ENCODE measurements around the gene TMEM201. TPM values are rescaled to one million over a fixed set of nuclear protein-coding genes. Genes with fewer than 3 reads are reported as not detected.

TMEM201 gene
- total and polyA plus RNA-seq, 2 of the 13 experiments (the other 11 are each of a cell fraction or from before 2014, with no cell fraction given): 1.5 to 8.2 TPM

DNA sequence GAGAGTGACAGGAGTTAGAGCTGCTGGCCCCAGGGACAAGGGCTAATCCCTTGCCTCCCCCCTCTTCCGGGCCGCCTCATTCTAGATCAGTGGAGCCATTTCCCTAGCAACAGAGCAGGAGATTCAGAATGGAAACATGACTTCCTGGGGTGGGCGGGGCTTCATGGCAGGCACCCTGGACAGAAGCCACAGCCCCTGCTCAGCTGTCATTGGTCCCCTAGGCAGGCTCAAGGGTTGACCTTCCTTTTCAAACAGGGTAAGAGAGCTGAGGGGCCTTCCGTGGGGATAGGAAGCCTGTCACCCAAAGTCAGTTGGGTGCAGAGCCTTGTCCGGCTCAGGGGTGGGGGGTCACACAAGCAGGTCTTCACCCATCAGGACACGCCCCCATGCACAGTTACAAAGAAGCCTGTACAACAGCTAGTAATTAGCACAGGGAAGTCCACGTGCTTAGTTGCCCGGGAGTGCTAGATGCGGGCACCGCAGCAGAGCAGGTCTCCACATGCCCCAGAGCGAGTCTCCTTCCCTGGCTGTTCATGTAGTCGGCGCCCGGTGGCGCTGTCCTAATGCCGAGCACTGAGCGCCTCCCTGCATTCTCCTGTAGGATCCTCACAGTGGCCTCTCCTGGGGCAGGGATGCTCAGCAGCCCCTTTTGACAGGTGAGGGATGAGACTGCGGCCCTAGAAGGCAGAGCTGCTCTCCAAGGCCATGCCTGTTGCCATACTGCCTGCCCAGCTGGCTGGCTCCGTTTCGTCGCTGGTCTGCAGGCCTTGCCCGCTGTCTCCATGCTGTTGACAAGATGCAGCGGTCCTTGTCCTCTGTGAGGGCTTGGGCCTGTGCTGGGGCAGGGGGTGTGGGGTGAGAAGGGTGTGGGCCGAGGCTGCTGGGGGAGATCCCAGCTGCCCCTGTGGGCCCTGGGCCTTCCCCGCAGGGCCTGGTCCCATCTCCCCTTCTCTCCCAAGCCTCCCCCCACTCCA, 5.1 kb downstream of the TMEM201 start (continued):
- TF ChIP-seq, protein P1, sequence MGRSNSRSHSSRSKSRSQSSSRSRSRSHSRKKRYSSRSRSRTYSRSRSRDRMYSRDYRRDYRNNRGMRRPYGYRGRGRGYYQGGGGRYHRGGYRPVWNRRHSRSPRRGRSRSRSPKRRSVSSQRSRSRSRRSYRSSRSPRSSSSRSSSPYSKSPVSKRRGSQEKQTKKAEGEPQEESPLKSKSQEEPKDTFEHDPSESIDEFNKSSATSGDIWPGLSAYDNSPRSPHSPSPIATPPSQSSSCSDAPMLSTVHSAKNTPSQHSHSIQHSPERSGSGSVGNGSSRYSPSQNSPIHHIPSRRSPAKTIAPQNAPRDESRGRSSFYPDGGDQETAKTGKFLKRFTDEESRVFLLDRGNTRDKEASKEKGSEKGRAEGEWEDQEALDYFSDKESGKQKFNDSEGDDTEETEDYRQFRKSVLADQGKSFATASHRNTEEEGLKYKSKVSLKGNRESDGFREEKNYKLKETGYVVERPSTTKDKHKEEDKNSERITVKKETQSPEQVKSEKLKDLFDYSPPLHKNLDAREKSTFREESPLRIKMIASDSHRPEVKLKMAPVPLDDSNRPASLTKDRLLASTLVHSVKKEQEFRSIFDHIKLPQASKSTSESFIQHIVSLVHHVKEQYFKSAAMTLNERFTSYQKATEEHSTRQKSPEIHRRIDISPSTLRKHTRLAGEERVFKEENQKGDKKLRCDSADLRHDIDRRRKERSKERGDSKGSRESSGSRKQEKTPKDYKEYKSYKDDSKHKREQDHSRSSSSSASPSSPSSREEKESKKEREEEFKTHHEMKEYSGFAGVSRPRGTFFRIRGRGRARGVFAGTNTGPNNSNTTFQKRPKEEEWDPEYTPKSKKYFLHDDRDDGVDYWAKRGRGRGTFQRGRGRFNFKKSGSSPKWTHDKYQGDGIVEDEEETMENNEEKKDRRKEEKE (IDR thresholded peaks at IDR 0.05): no peak
- TF ChIP-seq SMARCC2 (IDR thresholded peaks at IDR 0.05): no peak
- TF ChIP-seq RBM39 (IDR thresholded peaks at IDR 0.05; ENCODE audit: low read depth, low read length, poor library complexity, severe bottlenecking): no peak
- TF ChIP-seq CBX5 (CRISPR knock-in tag; IDR thresholded peaks at IDR 0.05; ENCODE audit: borderline replicate concordance): no peak
- TF ChIP-seq ZNF230 (CRISPR knock-in tag; IDR thresholded peaks at IDR 0.05): no peak
- TF ChIP-seq JARID2 (CRISPR knock-in tag; IDR thresholded peaks at IDR 0.05; ENCODE audit: insufficient replicate concordance): no peak
- TF ChIP-seq, protein P2, sequence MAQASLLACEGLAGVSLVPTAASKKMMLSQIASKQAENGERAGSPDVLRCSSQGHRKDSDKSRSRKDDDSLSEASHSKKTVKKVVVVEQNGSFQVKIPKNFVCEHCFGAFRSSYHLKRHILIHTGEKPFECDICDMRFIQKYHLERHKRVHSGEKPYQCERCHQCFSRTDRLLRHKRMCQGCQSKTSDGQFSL (CRISPR knock-in tag; IDR thresholded peaks at IDR 0.05): no peak
- no peak for TF ChIP-seq ZNF354B (CRISPR knock-in tag; IDR thresholded peaks at IDR 0.05)
- TF ChIP-seq, protein P3, sequence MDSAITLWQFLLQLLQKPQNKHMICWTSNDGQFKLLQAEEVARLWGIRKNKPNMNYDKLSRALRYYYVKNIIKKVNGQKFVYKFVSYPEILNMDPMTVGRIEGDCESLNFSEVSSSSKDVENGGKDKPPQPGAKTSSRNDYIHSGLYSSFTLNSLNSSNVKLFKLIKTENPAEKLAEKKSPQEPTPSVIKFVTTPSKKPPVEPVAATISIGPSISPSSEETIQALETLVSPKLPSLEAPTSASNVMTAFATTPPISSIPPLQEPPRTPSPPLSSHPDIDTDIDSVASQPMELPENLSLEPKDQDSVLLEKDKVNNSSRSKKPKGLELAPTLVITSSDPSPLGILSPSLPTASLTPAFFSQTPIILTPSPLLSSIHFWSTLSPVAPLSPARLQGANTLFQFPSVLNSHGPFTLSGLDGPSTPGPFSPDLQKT (CRISPR knock-in tag; IDR thresholded peaks at IDR 0.05; ENCODE audit: borderline replicate concordance): no peak
- peak; percentile 75 for TF ChIP-seq ZNF460 (CRISPR knock-in tag; IDR thresholded peaks at IDR 0.05; ENCODE audit: borderline replicate concordance)
- TF ChIP-seq, protein P4, sequence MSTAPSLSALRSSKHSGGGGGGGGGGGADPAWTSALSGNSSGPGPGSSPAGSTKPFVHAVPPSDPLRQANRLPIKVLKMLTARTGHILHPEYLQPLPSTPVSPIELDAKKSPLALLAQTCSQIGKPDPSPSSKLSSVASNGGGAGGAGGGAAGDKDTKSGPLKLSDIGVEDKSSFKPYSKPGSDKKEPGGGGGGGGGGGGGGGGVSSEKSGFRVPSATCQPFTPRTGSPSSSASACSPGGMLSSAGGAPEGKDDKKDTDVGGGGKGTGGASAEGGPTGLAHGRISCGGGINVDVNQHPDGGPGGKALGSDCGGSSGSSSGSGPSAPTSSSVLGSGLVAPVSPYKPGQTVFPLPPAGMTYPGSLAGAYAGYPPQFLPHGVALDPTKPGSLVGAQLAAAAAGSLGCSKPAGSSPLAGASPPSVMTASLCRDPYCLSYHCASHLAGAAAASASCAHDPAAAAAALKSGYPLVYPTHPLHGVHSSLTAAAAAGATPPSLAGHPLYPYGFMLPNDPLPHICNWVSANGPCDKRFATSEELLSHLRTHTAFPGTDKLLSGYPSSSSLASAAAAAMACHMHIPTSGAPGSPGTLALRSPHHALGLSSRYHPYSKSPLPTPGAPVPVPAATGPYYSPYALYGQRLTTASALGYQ (CRISPR knock-in tag; IDR thresholded peaks at IDR 0.05): no peak
- no peak for TF ChIP-seq FOXC1 (CRISPR knock-in tag; IDR thresholded peaks at IDR 0.05; ENCODE audit: borderline replicate concordance)
- TF ChIP-seq TCF7L2 (IDR thresholded peaks at IDR 0.05; ENCODE audit: low read depth, low read length): no peak
- TF ChIP-seq, protein P5, sequence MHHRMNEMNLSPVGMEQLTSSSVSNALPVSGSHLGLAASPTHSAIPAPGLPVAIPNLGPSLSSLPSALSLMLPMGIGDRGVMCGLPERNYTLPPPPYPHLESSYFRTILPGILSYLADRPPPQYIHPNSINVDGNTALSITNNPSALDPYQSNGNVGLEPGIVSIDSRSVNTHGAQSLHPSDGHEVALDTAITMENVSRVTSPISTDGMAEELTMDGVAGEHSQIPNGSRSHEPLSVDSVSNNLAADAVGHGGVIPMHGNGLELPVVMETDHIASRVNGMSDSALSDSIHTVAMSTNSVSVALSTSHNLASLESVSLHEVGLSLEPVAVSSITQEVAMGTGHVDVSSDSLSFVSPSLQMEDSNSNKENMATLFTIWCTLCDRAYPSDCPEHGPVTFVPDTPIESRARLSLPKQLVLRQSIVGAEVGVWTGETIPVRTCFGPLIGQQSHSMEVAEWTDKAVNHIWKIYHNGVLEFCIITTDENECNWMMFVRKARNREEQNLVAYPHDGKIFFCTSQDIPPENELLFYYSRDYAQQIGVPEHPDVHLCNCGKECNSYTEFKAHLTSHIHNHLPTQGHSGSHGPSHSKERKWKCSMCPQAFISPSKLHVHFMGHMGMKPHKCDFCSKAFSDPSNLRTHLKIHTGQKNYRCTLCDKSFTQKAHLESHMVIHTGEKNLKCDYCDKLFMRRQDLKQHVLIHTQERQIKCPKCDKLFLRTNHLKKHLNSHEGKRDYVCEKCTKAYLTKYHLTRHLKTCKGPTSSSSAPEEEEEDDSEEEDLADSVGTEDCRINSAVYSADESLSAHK (CRISPR knock-in tag; IDR thresholded peaks at IDR 0.05; ENCODE audit: borderline replicate concordance): no peak
- TF ChIP-seq MIXL1 (CRISPR knock-in tag; IDR thresholded peaks at IDR 0.05): no peak
- no peak for TF ChIP-seq ZNF619 (CRISPR knock-in tag; IDR thresholded peaks at IDR 0.05)
- TF ChIP-seq IKZF4 (CRISPR knock-in tag; IDR thresholded peaks at IDR 0.05; ENCODE audit: borderline replicate concordance, low read depth, not compliant biosample characterization): no peak
- TF ChIP-seq, protein P6, sequence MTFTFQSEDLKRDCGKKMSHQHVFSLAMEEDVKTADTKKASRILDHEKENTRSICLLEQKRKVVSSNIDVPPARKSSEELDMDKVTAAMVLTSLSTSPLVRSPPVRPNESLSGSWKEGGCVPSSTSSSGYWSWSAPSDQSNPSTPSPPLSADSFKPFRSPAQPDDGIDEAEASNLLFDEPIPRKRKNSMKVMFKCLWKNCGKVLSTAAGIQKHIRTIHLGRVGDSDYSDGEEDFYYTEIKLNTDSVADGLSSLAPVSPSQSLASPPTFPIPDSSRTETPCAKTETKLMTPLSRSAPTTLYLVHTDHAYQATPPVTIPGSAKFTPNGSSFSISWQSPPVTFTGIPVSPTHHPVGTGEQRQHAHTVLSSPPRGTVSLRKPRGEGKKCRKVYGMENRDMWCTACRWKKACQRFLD (CRISPR knock-in tag; IDR thresholded peaks at IDR 0.05; ENCODE audit: borderline replicate concordance): no peak
